ENCODE results near the gene COL19A1. TPM values are rescaled to one million over a fixed set of nuclear protein-coding genes. Genes with fewer than 3 reads are reported as not detected.

Gene COL19A1
- total and polyA plus RNA-seq, 2 of the 13 experiments (the other 11 are each of a cell fraction or from before 2014, with no cell fraction given) = not detected

DNA sequence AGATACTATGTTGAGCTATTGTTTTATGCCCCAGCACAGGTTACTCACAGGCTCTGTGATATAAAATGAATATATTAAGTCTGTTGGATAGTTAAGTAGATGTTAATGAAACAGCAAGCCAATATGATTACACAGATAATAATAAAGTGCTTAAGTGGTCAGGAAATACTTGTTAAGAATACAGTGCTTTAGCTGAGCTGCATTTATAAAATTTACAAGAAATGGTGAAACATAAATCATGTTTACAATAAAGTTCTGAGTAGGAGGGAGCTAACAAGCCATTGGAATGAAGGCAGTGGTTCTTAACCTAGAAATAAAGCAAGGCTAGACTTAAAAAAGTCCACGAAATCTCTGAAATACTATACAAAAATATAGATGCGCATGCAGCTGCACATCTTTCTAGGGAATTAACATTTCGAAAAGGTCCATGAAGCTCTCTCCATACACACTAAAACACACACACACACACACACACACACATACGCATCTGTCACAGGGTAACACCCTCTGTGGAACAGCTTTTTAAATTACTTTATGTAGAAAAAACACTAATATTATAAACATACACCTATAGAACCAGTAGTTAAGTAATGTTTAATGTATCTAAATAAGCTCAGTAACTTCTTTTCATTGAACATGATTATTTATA lies 349.2 kb downstream of the COL19A1 start:
- H3K9me3 ChIP-seq (ENCODE audit: low read length) = no peaks in the 10 kb centered on the region
- BruUV-seq (replicated peaks) = no TSS peak
- POLR2A ChIA-PET = no interaction called here
- TF ChIP-seq POLR2AphosphoS5 (IDR thresholded peaks at IDR 0.05; ENCODE audit: low read depth, low read length) = no peak
- TF ChIP-seq ZNF766 (CRISPR knock-in tag; IDR thresholded peaks at IDR 0.05; ENCODE audit: borderline replicate concordance) = no peak
- TF ChIP-seq ZNF468 (CRISPR knock-in tag; IDR thresholded peaks at IDR 0.05) = no peak
- no peak for TF ChIP-seq ZFP37 (CRISPR knock-in tag; IDR thresholded peaks at IDR 0.05; ENCODE audit: borderline replicate concordance)
- no peak for TF ChIP-seq ZZZ3 (CRISPR knock-in tag; IDR thresholded peaks at IDR 0.05; ENCODE audit: borderline replicate concordance)
- no peak for TF ChIP-seq MTF1 (CRISPR knock-in tag; IDR thresholded peaks at IDR 0.05)
- TF ChIP-seq POLR2AphosphoS2 (IDR thresholded peaks at IDR 0.05; ENCODE audit: low read depth, low read length) = no peak
- TF ChIP-seq GTF2F1 (IDR thresholded peaks at IDR 0.05; ENCODE audit: low read length) = no peak
- no peak for TF ChIP-seq JARID2 (CRISPR knock-in tag; IDR thresholded peaks at IDR 0.05; ENCODE audit: insufficient replicate concordance)
- TF ChIP-seq NCOA1 (CRISPR knock-in tag; IDR thresholded peaks at IDR 0.05) = no peak
- TF ChIP-seq, protein P1, sequence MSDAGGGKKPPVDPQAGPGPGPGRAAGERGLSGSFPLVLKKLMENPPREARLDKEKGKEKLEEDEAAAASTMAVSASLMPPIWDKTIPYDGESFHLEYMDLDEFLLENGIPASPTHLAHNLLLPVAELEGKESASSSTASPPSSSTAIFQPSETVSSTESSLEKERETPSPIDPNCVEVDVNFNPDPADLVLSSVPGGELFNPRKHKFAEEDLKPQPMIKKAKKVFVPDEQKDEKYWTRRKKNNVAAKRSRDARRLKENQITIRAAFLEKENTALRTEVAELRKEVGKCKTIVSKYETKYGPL (CRISPR knock-in tag; IDR thresholded peaks at IDR 0.05) = no peak
- no peak for TF ChIP-seq ZBTB20 (CRISPR knock-in tag; IDR thresholded peaks at IDR 0.05; ENCODE audit: borderline replicate concordance, low read depth)
- no peaks in the 10 kb centered on the region for H3K36me3 ChIP-seq (replicated peaks in 1 of 2; ENCODE audit: control insufficient read depth in 1 of 2, insufficient read depth in 2 of 2, low read length in 2 of 2)
- H3K4me2 ChIP-seq (ENCODE audit: low read depth, low read length) = no peak overlapping the region
- H3K4me3 ChIP-seq (replicated peaks in 1 of 3; ENCODE audit: insufficient read depth in 1 of 3, low read depth in 2 of 3, low read length in 3 of 3) = no peak overlapping the region
- H3K4me1 ChIP-seq (ENCODE audit: insufficient read depth, low read length) = no peaks in the 10 kb centered on the region
- no peak for ATAC-seq
- no peak for FAIRE-seq
- H4K20me1 ChIP-seq (ENCODE audit: insufficient read depth, low read length) = no peaks in the 10 kb centered on the region
- WGBS (ENCODE audit: low lambda C conversion rate) = 19% methylated on average over 4 of the region's 4 CpGs
- CTCF ChIA-PET (ENCODE audit: low intra/inter-chr PET ratio, low total read pairs) = no interaction called here
- no peak for DNase-seq (ENCODE audit: low spot score)
- no peaks in the 10 kb centered on the region for H3K79me2 ChIP-seq (ENCODE audit: insufficient read depth, low read length)
- peaks cover 0 to 1% of the 10 kb centered on the region in 2 experiments; a peak in 1 of 5 replicates for H3K27me3 ChIP-seq (ENCODE audit: control insufficient read depth in 1 of 2, insufficient read depth in 2 of 2, low read length in 2 of 2)
- H3K27ac ChIP-seq (ENCODE audit: extremely low read length, insufficient read depth, low read length) = no peak overlapping the region
- H3K9ac ChIP-seq (ENCODE audit: insufficient read depth, low read depth, low read length) = no peak overlapping the region
- in situ Hi-C loops (cut with HindIII; ENCODE audit: extremely low pct_ligation_motif_present, low pct_unique_long_range_greater_than_20kb) (loop anchor here (25.0 kb wide), 1 partner anchor 472 kb away; no protein-coding TSS in a partner anchor), intact Hi-C loops (cut with micrococcal nuclease; ENCODE audit: unreplicated experiment) (no loop called here)
- no peak overlapping the region for H2AFZ ChIP-seq (ENCODE audit: low read length)
